Spleen (tissue), 7 donors: ENCODE results near the gene CALML5.

Experiments used
- CTCF ChIP-seq, 11 experiments: fragments of 200-600 bp in 7 of 11; fragments of 450-650 bp in 4 of 11; sonication (generic) in 4 of 11; IDR thresholded peaks in 8 of 11; conservative IDR thresholded peaks in 3 of 11; 1 replicate in 7 of 11; 2 replicates in 4 of 11; pipeline versions ENCODE4 v1.4.0 to v1.8.0; 2016 to 2021; ENCODE audit warnings: antibody characterized with exemption in 11 of 11, inconsistent platforms in 4 of 11, mild to moderate bottlenecking in 1 of 11
- POLR2A ChIP-seq, 3 donors: fragments of 450-650 bp; IDR thresholded peaks; one replicate each; pipeline ENCODE4 v1.5.1; 2017; ENCODE audit warnings: antibody characterized with exemption in 3 of 3, mild to moderate bottlenecking in 1 of 3
- donor health status: DM: no; HTN: no; CAD: no; lungs with moderate emphysema.
- donor health status: DM: no; HTN: no; CAD: no.
- donor health status: DM: no; HTN: no; CAD: no.

- TF ChIP-seq CTCF (IDR thresholded peaks at IDR 0.05 in 8 of 11, conservative IDR thresholded peaks at IDR 0.05 in 3 of 11) (no peak), POLR2A (IDR thresholded peaks at IDR 0.05) (no peak)
Measured at GRCh38 chr10:5532307-5532605, 32.9 kb upstream of the CALML5 start.
